ENCODE data around the gene KRTAP4-12. TPM values are rescaled to one million over a fixed set of nuclear protein-coding genes. Genes with fewer than 3 reads are reported as not detected.
"Not testable (repeated sequence)": the region's sequence is repeated elsewhere in the genome, so short reads cannot be mapped to it uniquely, and the experiment has no call there.

The KRTAP4-12 gene
- total and polyA plus RNA-seq, 4 experiments from 2014 or later: not detected

DNA sequence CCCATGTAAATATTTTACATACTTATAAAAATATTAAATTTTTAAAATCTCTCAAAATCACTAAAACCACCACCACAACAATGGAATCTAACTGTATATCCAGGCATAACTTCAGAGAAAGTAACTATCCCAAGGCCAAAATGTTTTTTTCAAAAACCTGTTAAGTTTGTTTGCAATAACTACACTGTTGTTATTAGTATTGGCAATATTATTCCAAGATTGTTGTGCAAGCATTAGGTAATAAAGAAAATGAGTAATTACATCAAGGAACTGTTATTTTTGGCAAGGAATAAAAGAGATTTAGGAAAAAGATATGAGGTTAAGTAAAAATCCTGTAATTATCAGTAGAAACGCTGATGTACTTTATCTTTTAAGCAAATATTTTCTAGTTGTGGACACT, 3.4 kb upstream of the KRTAP4-12 start:
- no peaks in the 10 kb centered on the region for H3K27me3 ChIP-seq (ENCODE audit: insufficient read depth, low read length)
- H3K4me3 ChIP-seq (ENCODE audit: low read length in 2 of 2): no peak overlapping the region
- Mint-ChIP-seq H3K4me3 (no peak overlapping the region), H3K9me3 (peaks cover 0 to 7% (median 3%) of the 10 kb centered on the region in 8 donors), H3K27ac (no peak overlapping the region), H3K4me1 (peaks cover 11 to 93% (median 58%) of the 10 kb centered on the region in 4 donors), H3K36me3 (no peaks in the 10 kb centered on the region), H3K27me3 (no peaks in the 10 kb centered on the region)
- H3K36me3 ChIP-seq (ENCODE audit: insufficient read depth, low read length): no peaks in the 10 kb centered on the region
- no peak overlapping the region for H3K27ac ChIP-seq (ENCODE audit: low read depth, low read length)
- intact Hi-C loops (cut with micrococcal nuclease): loop anchor here (5.0 kb wide), 1 partner anchor 180 kb away; the partner anchor contains the start of gene KRTAP16-1
- POLR2A ChIA-PET (ENCODE audit: partially characterized antibody): no interaction called here
- H3K4me1 ChIP-seq (ENCODE audit: insufficient read depth, low read length): peaks cover 47% of the 10 kb centered on the region
- DNase-seq: no peak
- no peaks in the 10 kb centered on the region for H3K9me3 ChIP-seq (ENCODE audit: control insufficient read depth in 1 of 2, low read length in 2 of 2)
- CTCF ChIA-PET (ENCODE audit: partially characterized antibody): interaction anchor here (1.6 kb wide), 1 partner anchor 195 kb away, joined by 5 read pairs; no protein-coding TSS in a partner anchor

DNA sequence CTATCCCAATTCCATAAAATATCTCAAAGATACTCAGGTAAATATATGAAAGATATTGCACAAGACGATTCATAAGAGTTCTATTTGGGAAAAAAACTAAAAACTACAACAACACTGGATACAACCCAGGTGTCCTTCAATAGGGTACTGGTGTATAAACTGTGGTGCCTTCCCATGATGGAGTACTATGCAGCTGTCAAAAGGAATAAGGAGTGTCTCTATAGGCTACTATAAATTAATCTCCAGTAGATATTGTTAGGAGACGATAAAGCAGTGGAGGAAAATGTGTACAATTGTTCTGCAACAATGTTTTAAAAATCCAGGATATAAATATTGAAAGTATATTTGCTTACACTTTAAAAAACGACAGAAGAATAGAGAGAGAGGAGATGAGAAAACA, 2.4 kb upstream of the KRTAP4-12 start:
- H3K4me3 Mint-ChIP-seq: peak overlapping the region in 3 of 8 donors; percentile 39 to 75 (median 71)
- Histone ChIP-seq H3K9me3 (ENCODE audit: control insufficient read depth in 1 of 2, low read length in 2 of 2) (no peaks in the 10 kb centered on the region), H3K36me3 (ENCODE audit: insufficient read depth, low read length) (no peaks in the 10 kb centered on the region), H3K27me3 (ENCODE audit: insufficient read depth, low read length) (no peaks in the 10 kb centered on the region), H3K4me1 (ENCODE audit: insufficient read depth, low read length) (peaks cover 47% of the 10 kb centered on the region), H3K27ac (ENCODE audit: low read depth, low read length) (no peak overlapping the region), H3K4me3 (ENCODE audit: low read length in 2 of 2) (no peak overlapping the region)
- H3K27me3 Mint-ChIP-seq: no peaks in the 10 kb centered on the region
- peaks cover 11 to 91% (median 51%) of the 10 kb centered on the region in 4 donors for H3K4me1 Mint-ChIP-seq
- peaks cover 0 to 7% (median 3%) of the 10 kb centered on the region in 8 donors for H3K9me3 Mint-ChIP-seq
- peak overlapping the region in 3 of 7 donors; percentile 43 to 64 (median 59) for H3K27ac Mint-ChIP-seq
- POLR2A ChIA-PET (ENCODE audit: partially characterized antibody): interaction anchor here (0.7 kb wide), 1 partner anchor 207 kb away, joined by 3 read pairs; no protein-coding TSS in a partner anchor
- CTCF ChIA-PET (ENCODE audit: partially characterized antibody): interaction anchor here (1.6 kb wide), 1 partner anchor 196 kb away, joined by 5 read pairs; no protein-coding TSS in a partner anchor
- no peak for DNase-seq
- intact Hi-C loops (cut with micrococcal nuclease): loop anchor here (5.0 kb wide), 1 partner anchor 181 kb away; the partner anchor contains the start of gene KRTAP16-1
- H3K36me3 Mint-ChIP-seq: no peaks in the 10 kb centered on the region

DNA sequence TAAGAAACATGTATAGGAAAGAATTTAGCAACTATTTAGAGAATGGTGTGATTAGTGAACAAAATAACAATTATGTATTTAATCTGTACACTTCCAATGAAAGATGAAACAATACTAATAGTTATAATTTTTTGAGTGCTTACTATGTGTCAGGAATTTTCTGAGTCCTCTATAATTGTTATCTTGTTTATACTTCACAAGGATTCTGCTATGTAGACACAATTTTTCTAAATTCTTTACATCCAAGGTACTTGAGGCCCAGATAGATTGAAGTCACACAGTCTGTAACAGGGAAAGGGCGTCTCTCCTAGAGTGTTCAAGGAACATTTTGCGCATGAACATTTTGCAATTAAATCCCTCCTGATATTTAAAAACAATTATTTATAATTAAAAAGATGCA, 1.1 kb upstream of the KRTAP4-12 start:
- peaks cover 11 to 88% (median 53%) of the 10 kb centered on the region in 4 donors for H3K4me1 Mint-ChIP-seq
- H3K4me3 Mint-ChIP-seq: peak overlapping the region in 3 of 8 donors; percentile 44 to 87 (median 51)
- Histone ChIP-seq H3K4me1 (ENCODE audit: insufficient read depth, low read length) (peaks cover 52% of the 10 kb centered on the region), H3K36me3 (ENCODE audit: insufficient read depth, low read length) (no peaks in the 10 kb centered on the region), H3K27ac (ENCODE audit: low read depth, low read length) (no peak overlapping the region), H3K4me3 (ENCODE audit: low read length in 2 of 2) (no peak overlapping the region), H3K9me3 (ENCODE audit: control insufficient read depth in 1 of 2, low read length in 2 of 2) (no peaks in the 10 kb centered on the region), H3K27me3 (ENCODE audit: insufficient read depth, low read length) (no peaks in the 10 kb centered on the region)
- POLR2A ChIA-PET (ENCODE audit: partially characterized antibody): interaction anchor here (1.2 kb wide), 1 partner anchor 9 kb away, joined by 3 read pairs; no protein-coding TSS in a partner anchor
- no peaks in the 10 kb centered on the region for H3K27me3 Mint-ChIP-seq
- peaks cover 0 to 7% (median 4%) of the 10 kb centered on the region in 8 donors for H3K9me3 Mint-ChIP-seq
- intact Hi-C loops (cut with micrococcal nuclease): loop anchor here (5.0 kb wide), 1 partner anchor 182 kb away; the partner anchor contains the start of gene KRTAP16-1
- H3K36me3 Mint-ChIP-seq: no peaks in the 10 kb centered on the region
- CTCF ChIA-PET (ENCODE audit: partially characterized antibody): no interaction called here
- no peak for DNase-seq
- peak overlapping the region in 1 of 7 donors; percentile 93 for H3K27ac Mint-ChIP-seq

DNA sequence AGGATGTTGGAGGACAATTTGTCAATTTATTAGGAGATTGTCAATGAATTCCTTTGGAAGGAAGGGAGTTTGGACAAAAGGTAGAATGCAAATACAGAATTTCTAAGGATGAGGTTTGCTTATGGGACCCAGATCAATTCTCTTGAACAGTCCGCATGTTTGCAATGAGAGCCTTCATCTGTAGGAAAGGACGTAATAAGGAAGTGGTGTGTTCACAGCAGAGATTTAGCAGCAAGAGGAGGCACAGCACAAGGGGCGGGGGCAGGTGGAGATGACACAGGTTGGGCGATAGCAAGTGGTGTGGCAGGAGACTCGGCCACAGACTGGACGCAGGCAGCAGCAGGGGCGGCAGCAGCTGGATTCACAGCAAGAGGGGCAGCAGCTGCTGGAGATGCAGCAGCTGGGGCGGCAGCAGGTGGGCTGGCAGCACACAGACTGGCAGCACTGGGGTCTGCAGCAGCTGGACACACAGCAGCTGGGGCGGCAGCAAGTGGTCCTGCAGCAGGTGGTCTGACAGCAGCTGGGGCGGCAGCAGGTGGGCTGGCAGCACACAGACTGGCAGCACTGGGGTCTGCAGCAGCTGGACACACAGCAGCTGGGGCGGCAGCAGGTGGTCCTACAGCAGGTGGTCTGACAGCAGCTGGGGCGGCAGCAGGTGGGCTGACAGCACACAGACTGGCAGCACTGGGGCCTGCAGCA, 541 bp downstream of the KRTAP4-12 start:
- POLR2A ChIA-PET (ENCODE audit: partially characterized antibody): interaction anchor here (1.2 to 1.5 kb wide), 2 partner anchors 10 kb away, joined by 3 to 4 read pairs; no protein-coding TSS in a partner anchor
- H3K27me3 ChIP-seq (ENCODE audit: insufficient read depth, low read length); H3K9me3 Mint-ChIP-seq; H3K9me3 ChIP-seq (ENCODE audit: control insufficient read depth in 1 of 2, low read length in 2 of 2); H3K4me3 ChIP-seq (ENCODE audit: low read length in 2 of 2); H3K27ac ChIP-seq (ENCODE audit: low read depth, low read length); H3K36me3 ChIP-seq (ENCODE audit: insufficient read depth, low read length); H3K27me3 Mint-ChIP-seq; H3K36me3 Mint-ChIP-seq; intact Hi-C loops (cut with micrococcal nuclease); DNase-seq: not testable (repeated sequence)
- H3K4me1 Mint-ChIP-seq: peaks cover 13 to 81% (median 48%) of the 10 kb centered on the region in 4 donors
- H3K27ac Mint-ChIP-seq: peak overlapping the region in 6 of 7 donors; percentile 2 to 91 (median 64)
- peaks cover 57% of the 10 kb centered on the region for H3K4me1 ChIP-seq (ENCODE audit: insufficient read depth, low read length)
- CTCF ChIA-PET (ENCODE audit: partially characterized antibody): interaction anchor here (0.7 to 1.0 kb wide), 2 partner anchors 163 to 199 kb away, joined by 3 to 6 read pairs; no protein-coding TSS in a partner anchor
- peak overlapping the region in 7 of 8 donors; percentile 64 to 87 (median 73) for H3K4me3 Mint-ChIP-seq

DNA sequence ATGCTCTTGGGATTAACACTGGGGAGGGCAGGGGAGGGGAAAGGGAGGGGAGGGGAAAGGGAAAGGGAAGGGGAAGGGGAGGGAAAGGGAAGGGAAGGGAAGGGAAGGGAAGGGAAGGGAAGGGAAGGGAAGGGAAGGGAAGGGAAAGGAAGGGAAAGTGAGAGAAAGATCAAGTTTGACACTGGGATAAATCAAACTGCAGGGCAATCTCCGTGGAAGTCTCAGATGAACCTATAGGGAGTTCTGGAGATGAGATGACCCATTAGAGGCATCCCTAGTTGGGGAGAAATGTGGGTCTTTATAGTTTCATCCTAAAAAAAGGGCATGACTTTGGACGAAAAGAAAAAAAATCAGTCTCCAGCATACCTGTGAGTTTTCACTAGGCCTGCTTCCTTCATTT, 2.2 kb downstream of the KRTAP4-12 start:
- no peak overlapping the region for H3K4me3 Mint-ChIP-seq
- no peaks in the 10 kb centered on the region for H3K36me3 Mint-ChIP-seq
- Histone ChIP-seq H3K36me3 (ENCODE audit: insufficient read depth, low read length) (no peaks in the 10 kb centered on the region), H3K4me3 (ENCODE audit: low read length in 2 of 2) (no peak overlapping the region), H3K4me1 (ENCODE audit: insufficient read depth, low read length) (peaks cover 54% of the 10 kb centered on the region), H3K9me3 (ENCODE audit: control insufficient read depth in 1 of 2, low read length in 2 of 2) (no peaks in the 10 kb centered on the region), H3K27me3 (ENCODE audit: insufficient read depth, low read length) (no peaks in the 10 kb centered on the region), H3K27ac (ENCODE audit: low read depth, low read length) (no peak overlapping the region)
- CTCF ChIA-PET (ENCODE audit: partially characterized antibody): interaction anchor here (1.2 to 1.6 kb wide), 2 partner anchors 201 to 427 kb away, joined by 3 to 9 read pairs; no protein-coding TSS in a partner anchor
- H3K4me1 Mint-ChIP-seq: peaks cover 13 to 68% (median 50%) of the 10 kb centered on the region in 4 donors
- peak overlapping the region in 1 of 7 donors; percentile 12 for H3K27ac Mint-ChIP-seq
- H3K27me3 Mint-ChIP-seq: peaks cover 2 to 4% of the 10 kb centered on the region in 2 donors
- no peak for DNase-seq
- peaks cover 0 to 7% (median under 1%) of the 10 kb centered on the region in 8 donors for H3K9me3 Mint-ChIP-seq
- intact Hi-C loops (cut with micrococcal nuclease): loop anchor here (2.0 kb wide), 3 partner anchors 201 to 427 kb away; no protein-coding TSS in a partner anchor
- POLR2A ChIA-PET (ENCODE audit: partially characterized antibody): interaction anchor here (1.1 to 1.5 kb wide), 3 partner anchors 10 to 187 kb away, joined by 4 to 6 read pairs (median 4); partner anchors contain the start of gene KRTAP16-1

DNA sequence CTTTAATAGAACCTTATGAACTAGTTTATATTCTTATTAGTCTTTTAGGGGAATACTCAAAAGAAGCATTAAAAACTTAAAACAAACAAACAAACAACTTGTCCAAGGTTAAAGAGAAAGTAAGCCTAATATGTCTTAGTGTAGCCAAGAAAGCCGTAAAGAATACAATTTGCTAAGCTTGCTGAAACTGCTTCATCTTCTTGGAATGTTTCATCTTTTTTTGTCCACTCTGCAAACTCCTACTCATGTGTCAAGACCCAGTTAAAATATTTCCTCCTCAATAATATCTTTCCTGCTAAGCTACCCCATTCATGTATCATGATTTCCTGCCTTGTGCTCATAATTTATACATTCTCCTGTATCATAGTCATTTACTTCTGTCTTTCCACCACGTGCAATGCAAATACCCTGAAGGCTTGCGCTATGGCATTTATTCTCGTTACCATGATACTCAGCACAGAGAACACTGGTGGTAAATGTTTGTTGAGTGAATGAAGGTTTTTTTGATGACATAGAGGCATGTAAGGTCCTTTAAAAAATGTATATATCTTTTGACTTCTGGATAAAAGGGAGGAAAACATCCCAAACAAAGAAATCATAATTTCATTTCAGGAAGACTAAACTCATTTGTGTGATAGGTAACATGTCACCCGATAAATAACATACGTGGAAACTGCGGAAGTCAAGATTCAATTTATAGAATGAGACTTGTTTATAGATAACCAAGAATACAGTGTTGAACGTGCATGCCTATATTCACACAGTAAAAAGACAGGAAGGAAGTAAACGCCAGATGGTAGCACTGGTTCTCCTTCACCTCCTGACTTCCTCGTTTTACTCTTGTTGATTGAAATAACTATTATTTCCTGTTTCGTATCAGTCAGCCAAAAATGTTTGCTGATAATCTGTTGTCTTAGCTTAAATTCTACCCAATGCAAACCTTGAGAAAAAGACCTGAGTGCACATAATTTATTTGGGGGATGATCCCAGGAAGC, 4.0 kb downstream of the KRTAP4-12 start:
- H3K4me1 Mint-ChIP-seq: peaks cover 6 to 62% (median 37%) of the 10 kb centered on the region in 4 donors
- H3K4me3 ChIP-seq (ENCODE audit: low read length in 2 of 2): not testable (repeated sequence)

More for the DNA sequence above, 4.0 kb downstream of the KRTAP4-12 start:
- not testable (repeated sequence) for H3K9me3 ChIP-seq (ENCODE audit: control insufficient read depth in 1 of 2, low read length in 2 of 2); H3K36me3 Mint-ChIP-seq; H3K27me3 ChIP-seq (ENCODE audit: insufficient read depth, low read length); H3K27me3 Mint-ChIP-seq; H3K9me3 Mint-ChIP-seq; H3K36me3 ChIP-seq (ENCODE audit: insufficient read depth, low read length); H3K27ac ChIP-seq (ENCODE audit: low read depth, low read length)
- ChIA-PET CTCF (ENCODE audit: partially characterized antibody) (interaction anchor here (0.7 to 2.3 kb wide), 5 partner anchors 189 to 429 kb away, joined by 3 to 21 read pairs (median 6); partner anchors contain the start of gene KRTAP16-1), POLR2A (ENCODE audit: partially characterized antibody) (interaction anchor here (0.8 to 1.9 kb wide), 5 partner anchors 10 to 202 kb away, joined by 3 to 11 read pairs (median 6); partner anchors contain the start of gene KRTAP16-1)
- intact Hi-C loops (cut with micrococcal nuclease): loop anchor here (2.0 kb wide), 3 partner anchors 203 to 429 kb away; no protein-coding TSS in a partner anchor
- DNase-seq: peak in 3 of 5 donors; percentile 37 to 42 (median 37)
- peak overlapping the region in 5 of 7 donors; percentile 4 to 90 (median 81) for H3K27ac Mint-ChIP-seq
- H3K4me1 ChIP-seq (ENCODE audit: insufficient read depth, low read length): peaks cover 37% of the 10 kb centered on the region
- H3K4me3 Mint-ChIP-seq: peak overlapping the region in 6 of 8 donors; percentile 41 to 84 (median 73)
